Measurements from ENCODE around the gene SCRN1.

Gene SCRN1

GRCh38 chr7:29975561-29975960 lies 14.0 kb downstream of the SCRN1 start:
- no peak overlapping the region for H2AK5ac ChIP-seq (ENCODE audit: low read length, severe bottlenecking)
- peaks cover 7% of the 10 kb centered on the region for H3K79me1 ChIP-seq (replicated peaks; ENCODE audit: low read length, poor library complexity, severe bottlenecking)
- no CpG with 5 or more reads among the region's 1 CpG for WGBS
- H3K23ac ChIP-seq (ENCODE audit: low read length in 2 of 2), result no peak overlapping the region
- H2BK12ac ChIP-seq (ENCODE audit: low read length in 2 of 2), result no peak overlapping the region
- H3K9me3 ChIP-seq (ENCODE audit: control insufficient read depth, low read length), result no peaks in the 10 kb centered on the region
- H4K91ac ChIP-seq (ENCODE audit: low read length), result no peak overlapping the region
- H3K4me3 ChIP-seq (ENCODE audit: insufficient read depth in 1 of 2, low read depth in 1 of 2, low read length in 2 of 2), result peak overlapping the region in 1 of 2 experiments; percentile 60
- H3K14ac ChIP-seq (ENCODE audit: low read length in 2 of 2), result no peak overlapping the region
- no peaks in the 10 kb centered on the region for H3K27me3 ChIP-seq (ENCODE audit: control insufficient read depth in 1 of 2, insufficient read depth in 1 of 2, low read length in 2 of 2)
- H3K4me1 ChIP-seq (ENCODE audit: control insufficient read depth, insufficient read depth, low read depth, low read length), result no peaks in the 10 kb centered on the region
- peaks cover 3 to 17% of the 10 kb centered on the region in 2 experiments for H3K36me3 ChIP-seq (ENCODE audit: control insufficient read depth in 1 of 2, insufficient read depth in 2 of 2, low read depth in 1 of 2, low read length in 2 of 2)
- H2BK120ac ChIP-seq (ENCODE audit: low read depth, low read length), result no peak overlapping the region
- DNase-seq, result no peak
- no peak overlapping the region for H3K18ac ChIP-seq (ENCODE audit: low read depth in 1 of 2, low read length in 2 of 2)
- H4K8ac ChIP-seq (ENCODE audit: low read length), result no peak overlapping the region
- no peak overlapping the region for H3K4me2 ChIP-seq (ENCODE audit: low read length, poor library complexity, severe bottlenecking)
- no peak overlapping the region for H2AFZ ChIP-seq (ENCODE audit: low read depth, low read length)
- peak overlapping the region; percentile 66 for H3K9ac ChIP-seq (ENCODE audit: low read length)
- H2BK5ac ChIP-seq (ENCODE audit: low read depth, low read length, poor library complexity, severe bottlenecking), result no peak overlapping the region
- no peak overlapping the region for H3K4ac ChIP-seq (ENCODE audit: low read depth in 1 of 2, low read length in 2 of 2)
- no peak overlapping the region for H2BK15ac ChIP-seq (ENCODE audit: low read depth, poor library complexity, severe bottlenecking)
- H3K27ac ChIP-seq (ENCODE audit: low read length, poor library complexity, severe bottlenecking), result no peak overlapping the region

- H3K27me3 ChIP-seq (ENCODE audit: control insufficient read depth in 1 of 2, insufficient read depth in 1 of 2, low read length in 2 of 2), result no peaks in the 10 kb centered on the region
- H4K8ac ChIP-seq (ENCODE audit: low read length), result no peak overlapping the region
- no peak overlapping the region for H3K4me2 ChIP-seq (ENCODE audit: low read length, poor library complexity, severe bottlenecking)
- H3K36me3 ChIP-seq (ENCODE audit: control insufficient read depth in 1 of 2, insufficient read depth in 2 of 2, low read depth in 1 of 2, low read length in 2 of 2), result peaks cover 3 to 15% of the 10 kb centered on the region in 2 experiments
- no peak overlapping the region for H2BK5ac ChIP-seq (ENCODE audit: low read depth, low read length, poor library complexity, severe bottlenecking)
- H2AFZ ChIP-seq (ENCODE audit: low read depth, low read length), result no peak overlapping the region
- H3K27ac ChIP-seq (ENCODE audit: low read length, poor library complexity, severe bottlenecking), result no peak overlapping the region
- no peak overlapping the region for H4K91ac ChIP-seq (ENCODE audit: low read length)
- WGBS, result 93% methylated on average over 2 of the region's 3 CpGs
- no peak overlapping the region for H2BK15ac ChIP-seq (ENCODE audit: low read depth, poor library complexity, severe bottlenecking)
- H3K14ac ChIP-seq (ENCODE audit: low read length in 2 of 2), result no peak overlapping the region
- H3K9ac ChIP-seq (ENCODE audit: low read length), result no peak overlapping the region
- no peak overlapping the region for H3K4ac ChIP-seq (ENCODE audit: low read depth in 1 of 2, low read length in 2 of 2)
- no peak overlapping the region for H3K18ac ChIP-seq (ENCODE audit: low read depth in 1 of 2, low read length in 2 of 2)
- H2AK5ac ChIP-seq (ENCODE audit: low read length, severe bottlenecking), result no peak overlapping the region
- H3K23ac ChIP-seq (ENCODE audit: low read length in 2 of 2), result no peak overlapping the region
- no peak overlapping the region for H2BK12ac ChIP-seq (ENCODE audit: low read length in 2 of 2)
- DNase-seq, result no peak
- peaks cover 4% of the 10 kb centered on the region for H3K4me1 ChIP-seq (ENCODE audit: control insufficient read depth, insufficient read depth, low read depth, low read length)
- no peaks in the 10 kb centered on the region for H3K9me3 ChIP-seq (ENCODE audit: control insufficient read depth, low read length)
- no peak overlapping the region for H3K4me3 ChIP-seq (ENCODE audit: insufficient read depth in 1 of 2, low read depth in 1 of 2, low read length in 2 of 2)
- H2BK120ac ChIP-seq (ENCODE audit: low read depth, low read length), result no peak overlapping the region
- H3K79me1 ChIP-seq (replicated peaks; ENCODE audit: low read length, poor library complexity, severe bottlenecking), result peaks cover 7% of the 10 kb centered on the region
Observed at GRCh38 chr7:29974286-29974685, 15.3 kb downstream of the SCRN1 start.

- no peak overlapping the region for H4K91ac ChIP-seq (ENCODE audit: low read length)
- H3K27me3 ChIP-seq (ENCODE audit: control insufficient read depth in 1 of 2, insufficient read depth in 1 of 2, low read length in 2 of 2), result no peaks in the 10 kb centered on the region
- no peak overlapping the region for H2BK5ac ChIP-seq (ENCODE audit: low read depth, low read length, poor library complexity, severe bottlenecking)
- H3K4me1 ChIP-seq (ENCODE audit: control insufficient read depth, insufficient read depth, low read depth, low read length), result peaks cover 4% of the 10 kb centered on the region
- no peak overlapping the region for H3K23ac ChIP-seq (ENCODE audit: low read length in 2 of 2)
- no peak overlapping the region for H4K8ac ChIP-seq (ENCODE audit: low read length)
- no peak overlapping the region for H3K27ac ChIP-seq (ENCODE audit: low read length, poor library complexity, severe bottlenecking)
- no peaks in the 10 kb centered on the region for H3K9me3 ChIP-seq (ENCODE audit: control insufficient read depth, low read length)
- H3K18ac ChIP-seq (ENCODE audit: low read depth in 1 of 2, low read length in 2 of 2), result no peak overlapping the region
- H2BK120ac ChIP-seq (ENCODE audit: low read depth, low read length), result no peak overlapping the region
- peaks cover 5% of the 10 kb centered on the region for H3K79me1 ChIP-seq (replicated peaks; ENCODE audit: low read length, poor library complexity, severe bottlenecking)
- no peak for DNase-seq
- H3K36me3 ChIP-seq (ENCODE audit: control insufficient read depth in 1 of 2, insufficient read depth in 2 of 2, low read depth in 1 of 2, low read length in 2 of 2), result peaks cover 0 to 14% of the 10 kb centered on the region in 2 experiments
- 98% methylated on average over 1 of the region's 1 CpG for WGBS
- no peak overlapping the region for H2AFZ ChIP-seq (ENCODE audit: low read depth, low read length)
- H3K4ac ChIP-seq (ENCODE audit: low read depth in 1 of 2, low read length in 2 of 2), result no peak overlapping the region
- no peak overlapping the region for H3K9ac ChIP-seq (ENCODE audit: low read length)
- H2BK12ac ChIP-seq (ENCODE audit: low read length in 2 of 2), result no peak overlapping the region
- no peak overlapping the region for H2BK15ac ChIP-seq (ENCODE audit: low read depth, poor library complexity, severe bottlenecking)
- no peak overlapping the region for H3K14ac ChIP-seq (ENCODE audit: low read length in 2 of 2)
- no peak overlapping the region for H3K4me2 ChIP-seq (ENCODE audit: low read length, poor library complexity, severe bottlenecking)
- H2AK5ac ChIP-seq (ENCODE audit: low read length, severe bottlenecking), result no peak overlapping the region
- no peak overlapping the region for H3K4me3 ChIP-seq (ENCODE audit: insufficient read depth in 1 of 2, low read depth in 1 of 2, low read length in 2 of 2)
Observed at GRCh38 chr7:29972315-29972669, 17.3 kb downstream of the SCRN1 start.

- Histone ChIP-seq H3K4me2 (ENCODE audit: low read length, poor library complexity, severe bottlenecking) (no peak overlapping the region), H3K4me1 (ENCODE audit: control insufficient read depth, insufficient read depth, low read depth, low read length) (peaks cover 4% of the 10 kb centered on the region), H2BK120ac (ENCODE audit: low read depth, low read length) (no peak overlapping the region), H2BK12ac (ENCODE audit: low read length in 2 of 2) (no peak overlapping the region), H4K8ac (ENCODE audit: low read length) (no peak overlapping the region), H2BK15ac (ENCODE audit: low read depth, poor library complexity, severe bottlenecking) (no peak overlapping the region), H4K91ac (ENCODE audit: low read length) (no peak overlapping the region), H3K14ac (ENCODE audit: low read length in 2 of 2) (no peak overlapping the region), H3K9ac (ENCODE audit: low read length) (no peak overlapping the region), H3K4me3 (ENCODE audit: insufficient read depth in 1 of 2, low read depth in 1 of 2, low read length in 2 of 2) (no peak overlapping the region), H2AFZ (ENCODE audit: low read depth, low read length) (no peak overlapping the region), H3K18ac (ENCODE audit: low read depth in 1 of 2, low read length in 2 of 2) (no peak overlapping the region), H3K36me3 (ENCODE audit: control insufficient read depth in 1 of 2, insufficient read depth in 2 of 2, low read depth in 1 of 2, low read length in 2 of 2) (peaks cover 0 to 19% of the 10 kb centered on the region in 2 experiments), H2BK5ac (ENCODE audit: low read depth, low read length, poor library complexity, severe bottlenecking) (no peak overlapping the region), H3K27ac (ENCODE audit: low read length, poor library complexity, severe bottlenecking) (no peak overlapping the region), H3K27me3 (ENCODE audit: control insufficient read depth in 1 of 2, insufficient read depth in 1 of 2, low read length in 2 of 2) (no peaks in the 10 kb centered on the region), H3K79me1 (replicated peaks; ENCODE audit: low read length, poor library complexity, severe bottlenecking) (peaks cover 6% of the 10 kb centered on the region), H3K4ac (ENCODE audit: low read depth in 1 of 2, low read length in 2 of 2) (no peak overlapping the region), H3K23ac (ENCODE audit: low read length in 2 of 2) (no peak overlapping the region), H3K9me3 (ENCODE audit: control insufficient read depth, low read length) (no peaks in the 10 kb centered on the region), H2AK5ac (ENCODE audit: low read length, severe bottlenecking) (no peak overlapping the region)
- no peak for DNase-seq
- WGBS, result 97% methylated on average over 3 of the region's 5 CpGs
Observed at GRCh38 chr7:29971566-29972314, 17.9 kb downstream of the SCRN1 start.
